Midbrain (tissue), 1 donor: ENCODE results near the gene PHETA1.
"Not testable (repeated sequence)": the region's sequence is repeated elsewhere in the genome, so short reads cannot be mapped to it uniquely, and the experiment has no call there.

Experiments
- DNase-seq: peaks from one replicate; lab custom pipeline; 2025; lab: John Stamatoyannopoulos, UW

Gene PHETA1

DNA sequence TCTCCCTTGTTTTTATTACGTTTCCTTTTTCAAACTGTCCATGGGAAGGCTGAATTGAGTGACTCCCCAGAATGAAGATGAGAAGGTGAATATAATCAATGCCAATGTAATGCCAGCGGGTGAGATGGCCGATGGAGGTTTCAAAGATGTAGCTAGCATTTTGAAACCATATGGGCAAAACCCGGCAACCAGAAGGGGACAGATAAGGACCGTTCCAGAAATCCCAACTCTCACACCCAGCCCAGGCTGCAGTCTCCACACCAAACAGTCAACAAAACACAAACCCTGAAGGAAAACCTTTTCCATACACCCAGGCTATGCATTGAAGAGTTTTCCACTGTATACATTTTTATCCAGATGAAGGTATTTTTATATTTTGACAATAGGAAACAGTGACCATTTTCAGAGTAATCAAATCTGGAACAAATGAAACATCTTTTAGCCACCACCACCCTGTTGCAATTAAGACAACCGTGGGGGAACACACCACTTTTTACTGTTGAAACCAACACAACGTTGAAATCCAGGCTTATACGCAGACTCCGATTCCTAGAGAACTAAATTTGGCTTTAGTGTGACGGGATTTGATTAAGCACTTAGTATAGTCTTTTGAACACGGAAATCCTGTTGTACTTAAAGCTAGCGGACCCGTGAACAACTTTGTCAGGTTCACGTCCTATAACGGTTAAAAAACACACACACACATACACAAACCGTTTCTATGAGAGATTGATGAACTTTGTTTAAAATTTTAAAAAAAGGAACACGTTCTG lies 19.0 kb downstream of the PHETA1 start:
- DNase-seq, result no peak

DNA sequence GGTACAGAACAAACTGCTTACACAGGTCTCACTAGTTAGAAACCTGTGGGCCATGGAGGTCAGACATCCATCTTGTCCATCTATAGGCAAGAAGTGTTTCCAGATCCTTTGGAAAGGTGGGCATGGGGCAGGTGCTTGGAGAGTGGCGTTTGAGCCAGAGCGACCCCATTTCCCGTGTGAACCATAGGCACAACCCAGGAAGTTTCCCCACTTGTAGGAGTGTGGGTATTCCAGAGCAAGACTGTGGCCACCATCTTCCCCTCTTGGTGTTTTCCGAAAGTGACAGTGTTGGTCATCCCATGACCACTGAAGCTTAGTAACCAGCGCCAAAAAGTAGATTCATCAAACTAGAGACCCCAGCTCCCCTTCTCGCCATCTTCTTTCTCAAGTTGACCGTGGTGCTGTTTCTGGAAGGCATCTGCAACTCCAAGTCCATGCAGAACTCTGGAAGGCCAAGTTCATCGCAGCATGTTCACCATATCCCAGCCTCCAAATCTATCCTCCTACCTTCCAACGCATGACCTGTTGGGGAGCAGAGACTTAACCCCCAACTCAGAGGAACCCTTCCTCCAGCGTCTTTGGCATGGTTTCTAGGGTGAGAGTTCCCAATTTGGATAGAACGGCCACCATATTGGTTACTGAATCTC lies 19.7 kb downstream of the PHETA1 start:
- no peak for DNase-seq

DNA sequence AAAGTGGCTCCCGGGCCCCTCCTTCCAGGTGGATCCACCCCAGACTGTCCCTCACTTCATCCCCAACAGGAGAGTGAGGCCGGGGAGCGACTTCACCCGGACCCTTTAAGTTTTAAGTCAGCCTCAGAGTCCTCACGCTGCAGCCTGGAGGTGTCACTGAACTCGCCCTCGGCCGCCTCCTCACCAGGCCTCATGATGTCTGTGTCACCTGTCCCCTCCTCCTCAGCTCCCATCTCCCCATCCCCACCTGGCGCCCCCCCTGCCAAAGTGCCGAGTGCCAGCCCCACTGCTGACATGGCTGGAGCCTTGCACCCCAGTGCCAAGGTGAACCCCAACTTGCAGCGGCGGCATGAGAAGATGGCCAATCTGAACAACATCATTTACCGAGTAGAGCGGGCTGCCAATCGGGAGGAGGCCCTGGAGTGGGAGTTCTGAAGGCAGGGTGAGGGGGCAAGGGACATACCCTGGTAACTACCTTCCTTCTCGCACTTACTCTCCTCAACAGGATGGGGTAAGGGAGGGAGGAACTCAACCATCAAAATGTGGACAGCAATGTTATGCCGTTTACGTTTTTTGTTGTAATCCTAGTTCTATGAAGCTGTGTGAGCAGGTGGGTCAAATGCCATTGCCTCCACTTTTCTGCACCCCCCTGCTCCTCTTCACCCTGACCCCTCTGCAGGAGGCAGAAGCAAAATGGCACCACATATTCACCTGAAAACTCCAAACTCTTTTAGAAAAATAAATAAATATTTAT lies 20.8 kb downstream of the PHETA1 start:
- DNase-seq, result no peak

DNA sequence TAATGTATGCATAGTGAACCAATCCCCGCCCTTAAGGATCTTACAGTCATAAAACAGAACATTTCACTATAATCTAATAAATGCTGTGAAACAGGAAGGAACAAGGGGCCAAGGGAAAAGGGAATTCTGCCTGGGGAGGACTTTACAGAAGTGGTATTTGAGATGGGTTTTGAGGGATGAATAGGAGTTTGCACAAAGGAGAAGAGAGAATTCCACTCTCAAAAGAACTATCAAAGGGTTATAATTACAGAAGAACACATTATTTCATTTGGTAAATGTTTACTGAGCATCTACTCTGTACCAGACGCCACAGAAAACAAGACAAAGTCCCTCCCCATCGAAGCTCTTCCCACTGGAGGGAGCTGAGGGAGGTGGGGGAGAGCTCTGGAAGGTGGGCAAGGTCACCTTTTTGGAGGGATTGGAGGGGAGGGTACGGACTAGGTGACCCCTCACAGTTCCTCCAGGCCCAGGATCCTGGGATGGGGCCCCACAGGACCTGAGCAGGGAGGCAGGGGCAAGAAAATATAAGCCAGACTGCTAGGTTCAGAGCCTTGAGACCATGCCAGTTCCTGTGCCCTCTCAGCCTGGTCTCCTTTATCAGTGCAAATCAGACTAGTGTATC lies 24.5 kb downstream of the PHETA1 start:
- no peak for DNase-seq

DNA sequence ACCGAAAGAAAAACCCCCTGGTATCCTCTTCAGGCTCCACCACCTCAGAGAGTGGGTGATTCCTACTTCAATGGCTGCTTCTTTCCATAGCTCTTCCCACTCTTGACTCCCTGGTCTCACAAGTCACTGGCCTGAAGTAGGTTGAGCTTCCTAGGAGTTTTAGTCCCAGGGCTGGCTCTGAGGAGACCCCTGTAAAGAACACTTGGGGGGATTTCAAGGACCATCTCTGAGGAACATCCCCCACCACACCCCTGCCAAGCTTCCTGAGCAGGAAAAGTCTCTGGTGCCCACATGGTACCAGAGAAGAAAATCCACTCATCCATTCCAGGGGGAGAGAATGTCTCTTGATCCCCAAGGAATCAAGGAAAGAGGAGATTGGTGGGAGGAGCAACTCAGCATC lies 25.7 kb downstream of the PHETA1 start:
- no peak for DNase-seq

DNA sequence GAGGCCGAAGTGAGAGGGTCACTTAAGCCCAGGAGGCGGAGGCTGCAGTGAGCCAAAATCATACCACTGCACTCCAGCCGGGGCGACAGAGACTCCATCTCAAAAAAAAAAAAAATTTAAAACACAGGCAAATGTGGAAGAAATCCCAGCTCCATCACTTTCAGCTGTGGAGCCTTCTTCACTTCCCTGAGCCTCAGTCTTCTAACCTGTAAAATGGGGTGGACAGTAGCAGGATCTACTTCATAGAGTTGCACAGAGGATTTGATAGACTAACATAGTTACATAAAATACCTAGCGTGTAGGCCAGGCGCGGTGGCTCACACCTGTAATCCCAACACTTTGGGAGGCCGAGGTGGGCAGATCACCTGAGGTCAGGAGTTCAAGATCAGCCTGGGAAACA lies 26.5 kb downstream of the PHETA1 start:
- no peak for DNase-seq

DNA sequence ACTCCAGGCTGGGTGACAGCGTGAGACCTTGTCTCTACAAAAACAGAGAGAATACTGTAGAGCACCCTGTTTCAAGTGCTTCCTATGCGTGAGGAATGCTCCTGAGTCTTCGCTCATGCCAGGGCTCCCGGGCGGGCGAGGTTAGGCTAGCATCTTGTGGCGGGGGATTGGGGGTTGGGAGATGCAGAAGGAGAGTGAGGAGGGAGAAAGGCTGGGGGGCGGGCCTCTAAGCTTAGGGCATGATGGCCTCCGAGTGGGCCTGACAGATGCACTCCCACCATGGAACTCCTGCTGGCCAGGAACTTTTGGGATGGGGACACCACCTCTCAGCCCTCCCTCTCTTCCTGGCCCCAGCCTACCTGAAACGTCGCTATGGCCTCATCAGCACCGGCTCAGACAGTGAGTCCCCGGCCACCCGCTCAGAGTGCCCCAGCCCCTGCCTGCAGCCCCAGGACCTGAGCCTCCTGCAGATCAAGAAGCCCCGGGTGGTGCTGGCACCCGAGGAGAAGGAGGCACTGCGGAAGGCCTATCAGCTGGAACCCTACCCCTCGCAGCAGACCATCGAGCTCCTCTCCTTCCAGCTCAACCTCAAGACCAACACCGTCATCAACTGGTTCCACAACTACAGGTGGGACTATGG lies 27.3 kb downstream of the PHETA1 start:
- no peak for DNase-seq

DNA sequence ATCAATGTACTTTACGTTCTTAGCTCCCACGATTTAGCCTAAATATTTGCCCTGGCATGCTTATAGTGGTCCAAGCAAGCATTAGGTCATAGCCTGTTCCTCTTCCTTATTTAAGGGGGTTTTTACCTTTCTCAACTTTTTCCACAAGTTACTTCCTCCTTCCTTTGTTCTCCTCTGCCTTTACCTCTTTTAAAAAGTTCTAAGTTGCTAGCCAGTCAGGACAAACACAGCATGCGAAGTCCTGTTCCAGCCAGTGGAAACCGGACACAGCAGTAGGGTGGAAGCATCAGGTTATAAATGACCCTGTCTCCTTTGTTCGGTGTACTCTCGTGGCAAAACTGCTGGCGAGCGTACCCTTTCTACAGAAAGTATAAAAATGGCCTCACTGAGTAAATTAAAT lies 28.2 kb downstream of the PHETA1 start:
- DNase-seq, result not testable (repeated sequence)

DNA sequence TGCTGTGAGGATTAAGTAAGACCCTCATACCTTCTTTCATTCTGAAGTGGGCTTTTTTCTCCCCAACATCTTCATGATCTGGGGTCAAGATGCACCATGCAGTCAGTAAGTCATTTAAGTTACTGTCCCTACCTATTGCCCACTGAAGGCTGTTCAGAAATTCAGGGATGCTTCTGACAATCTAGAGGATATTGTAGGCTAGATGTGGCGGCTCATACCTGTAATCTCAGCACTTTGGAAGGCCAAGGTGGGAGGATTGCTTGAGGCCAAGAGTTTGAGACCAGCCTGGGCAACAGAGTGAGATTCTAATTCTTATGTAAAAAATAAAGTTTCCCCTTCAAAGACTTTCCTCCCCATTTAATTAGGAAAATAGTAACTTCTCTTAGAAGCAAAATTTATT lies 28.7 kb downstream of the PHETA1 start:
- DNase-seq, result no peak

DNA sequence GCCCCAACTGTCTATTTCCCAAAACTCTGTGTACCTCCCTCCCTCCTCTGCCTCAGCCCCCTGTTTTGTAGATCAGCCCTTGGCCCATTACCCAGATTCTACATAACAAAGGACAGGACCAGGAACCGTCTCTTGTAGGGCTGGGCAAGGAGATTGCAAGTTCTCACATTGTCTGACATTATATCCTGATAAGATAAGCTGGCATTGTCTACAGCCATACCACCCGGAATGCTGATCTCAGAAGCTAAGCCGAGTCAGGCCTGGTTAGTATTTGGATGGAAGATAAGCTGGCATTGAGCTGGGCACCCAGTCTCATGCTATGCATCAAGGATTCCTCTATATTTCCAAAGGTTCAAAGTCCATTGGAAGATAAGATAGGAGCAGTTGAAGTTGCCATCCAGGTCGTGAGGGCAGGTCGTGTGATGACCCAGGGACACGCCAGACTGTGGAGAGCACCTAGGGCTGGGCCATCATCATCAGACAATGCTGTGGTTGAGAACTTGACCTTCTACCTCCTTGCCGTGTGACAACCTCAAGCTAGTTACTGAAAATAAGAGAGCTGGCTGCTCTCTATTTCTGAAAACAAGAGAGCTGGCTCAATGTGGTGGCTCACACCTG lies 29.5 kb downstream of the PHETA1 start:
- DNase-seq, result no peak

DNA sequence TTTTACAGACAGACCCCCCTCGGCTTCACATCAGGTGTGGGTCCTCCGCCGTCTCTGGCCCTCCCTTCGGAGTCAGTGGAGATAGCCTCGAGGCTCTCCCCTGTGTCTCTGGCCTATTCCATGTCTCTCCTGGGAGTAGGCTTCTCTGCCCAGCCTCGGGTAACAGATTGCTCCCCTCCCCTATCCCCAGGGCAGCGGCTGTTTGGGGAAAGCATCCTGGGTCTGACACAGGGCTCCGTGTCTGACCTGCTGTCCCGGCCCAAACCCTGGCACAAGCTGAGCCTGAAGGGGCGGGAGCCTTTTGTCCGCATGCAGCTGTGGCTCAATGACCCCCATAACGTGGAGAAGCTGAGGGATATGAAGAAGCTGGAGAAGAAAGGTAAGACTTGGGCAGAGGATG lies 30.8 kb downstream of the PHETA1 start:
- no peak for DNase-seq

DNA sequence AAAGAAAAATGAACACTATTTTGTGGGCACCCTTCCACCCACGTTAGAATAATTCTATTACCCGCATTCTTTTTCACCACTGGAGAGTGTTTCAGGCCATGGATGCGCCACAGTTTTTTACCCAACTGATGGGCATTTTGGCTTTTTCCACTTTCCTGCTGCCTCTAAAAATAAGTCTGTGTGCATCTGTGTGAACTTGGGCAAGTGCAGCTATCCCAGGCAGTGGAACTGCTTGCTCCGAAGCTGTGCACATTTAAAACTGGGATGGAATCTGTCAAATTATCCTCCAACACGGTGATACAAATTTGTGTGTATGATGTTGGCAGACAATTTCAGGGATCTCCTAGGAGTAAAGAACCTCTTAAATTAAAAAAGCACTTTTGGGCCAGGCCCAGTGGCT lies 31.5 kb downstream of the PHETA1 start:
- no peak for DNase-seq

DNA sequence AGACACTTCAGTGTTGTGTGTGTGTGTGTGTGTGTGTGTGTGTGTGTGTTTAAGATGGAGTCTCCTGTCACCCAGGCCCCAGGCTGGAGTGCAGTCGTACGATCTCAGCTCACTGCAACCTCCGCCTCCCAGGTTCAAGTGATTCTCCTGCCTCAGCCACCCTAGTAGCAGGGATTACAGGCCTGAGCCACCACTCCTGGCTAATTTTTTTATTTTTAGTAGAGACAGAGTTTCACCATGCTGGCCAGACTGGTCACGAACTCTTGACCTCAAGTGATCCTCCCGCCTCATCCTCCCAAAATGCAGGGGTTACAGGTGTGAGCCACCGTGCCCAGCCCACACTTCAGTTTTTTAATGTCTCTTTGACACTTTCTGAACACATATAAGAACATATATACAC lies 32.5 kb downstream of the PHETA1 start:
- DNase-seq, result not testable (repeated sequence)

DNA sequence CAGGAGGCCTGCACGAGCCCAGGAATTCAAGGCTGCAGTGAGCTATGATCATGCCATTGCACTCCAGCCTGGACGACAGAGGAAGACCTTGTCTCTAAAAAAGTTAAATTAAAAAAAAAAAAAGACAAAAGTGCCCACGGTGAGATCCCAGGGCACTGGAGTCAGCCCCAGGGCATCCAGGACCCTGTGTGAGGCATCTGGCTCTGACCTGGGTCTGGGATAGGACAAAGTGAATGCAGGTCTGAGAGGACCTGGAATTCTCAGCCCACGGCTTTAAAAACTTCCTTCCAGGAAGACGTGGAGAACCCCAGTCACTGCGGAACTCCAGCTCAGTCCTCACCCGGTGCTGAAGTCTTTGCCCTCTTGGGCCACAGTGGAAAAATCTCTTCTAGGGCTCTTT lies 33.1 kb downstream of the PHETA1 start:
- DNase-seq, result no peak

DNA sequence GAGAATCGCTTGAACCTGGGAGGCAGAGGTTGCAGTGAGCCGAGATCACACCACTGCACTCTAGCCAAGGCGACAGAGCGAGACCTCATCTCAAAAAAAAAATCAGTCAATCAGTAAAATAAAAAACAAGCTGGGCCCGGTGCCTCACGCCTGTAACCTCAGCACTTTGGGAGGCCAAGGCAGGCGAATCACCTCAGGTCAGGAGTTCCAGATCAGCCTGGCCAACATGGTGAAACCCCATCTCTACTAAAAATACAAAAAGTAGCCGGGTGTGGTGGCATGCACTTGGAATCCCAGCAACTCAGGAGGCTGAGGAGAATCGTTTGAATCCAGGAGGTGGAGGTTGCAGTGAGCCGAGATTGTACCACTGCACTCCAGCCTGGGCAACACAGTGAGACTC lies 33.6 kb downstream of the PHETA1 start:
- not testable (repeated sequence) for DNase-seq

DNA sequence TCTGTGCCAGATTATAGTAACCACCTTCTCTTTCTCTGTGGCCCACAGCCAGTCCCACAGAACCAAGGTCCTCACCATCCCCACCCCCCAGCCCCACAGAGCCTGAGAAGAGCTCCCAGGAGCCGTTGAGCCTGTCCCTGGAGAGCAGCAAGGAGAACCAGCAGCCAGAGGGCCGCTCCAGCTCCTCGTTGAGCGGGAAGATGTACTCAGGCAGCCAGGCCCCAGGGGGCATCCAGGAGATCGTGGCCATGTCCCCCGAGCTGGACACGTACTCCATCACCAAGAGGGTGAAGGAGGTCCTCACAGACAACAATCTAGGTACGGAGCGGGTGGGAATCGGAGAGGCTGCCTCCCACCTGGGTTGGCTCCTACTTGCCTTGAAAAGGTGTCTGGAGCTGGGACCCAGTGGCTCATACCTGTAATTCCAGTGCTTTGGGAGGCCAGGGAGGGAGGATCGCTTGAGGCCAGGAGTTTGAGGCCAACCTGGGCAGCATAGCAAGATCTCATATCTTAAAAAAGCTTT lies 34.4 kb downstream of the PHETA1 start:
- no peak for DNase-seq

DNA sequence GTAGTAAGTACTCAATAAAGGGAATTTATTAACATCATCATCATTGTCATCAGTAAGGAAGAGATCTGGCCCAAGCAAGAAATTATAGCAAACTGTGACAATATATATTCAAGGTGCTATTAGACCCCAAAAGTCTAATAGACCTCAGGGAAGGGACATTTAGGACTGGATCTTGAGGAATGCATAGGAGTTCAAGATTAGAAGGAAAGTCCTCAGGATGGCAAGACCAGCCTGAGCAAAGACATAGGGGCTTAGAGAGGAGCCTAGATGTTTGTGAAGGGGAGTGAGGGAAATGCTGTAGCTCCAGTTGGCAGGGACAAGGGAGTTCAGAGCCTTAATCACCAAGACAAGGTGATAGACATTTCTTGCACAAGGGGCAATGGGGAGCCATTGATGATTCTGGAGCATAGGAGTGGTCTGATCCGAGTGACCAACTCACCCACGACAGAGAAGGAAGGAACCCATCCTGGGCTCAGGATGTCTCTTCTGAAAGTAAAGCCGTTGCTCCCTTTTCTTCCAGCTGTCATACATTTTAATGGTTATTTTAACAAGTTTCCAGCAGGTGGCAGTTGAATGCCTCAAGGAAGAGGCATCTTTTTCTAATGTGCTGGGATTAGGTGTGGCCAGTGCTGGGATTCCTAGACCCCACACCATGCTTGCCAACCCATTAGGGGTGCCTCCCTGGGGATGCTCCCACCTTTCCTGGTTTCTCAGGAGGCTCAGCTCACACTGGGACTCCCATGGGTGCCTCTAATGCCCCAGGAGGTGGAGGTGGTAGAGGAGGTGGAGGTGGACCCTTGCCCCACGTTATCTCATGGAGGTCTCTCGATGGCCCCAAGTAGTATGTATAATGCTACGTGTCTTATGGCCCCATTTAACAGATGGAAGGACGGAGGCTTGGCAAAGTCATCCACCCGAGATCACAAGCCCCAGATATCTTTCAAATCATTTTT lies 37.8 kb downstream of the PHETA1 start:
- no peak for DNase-seq

DNA sequence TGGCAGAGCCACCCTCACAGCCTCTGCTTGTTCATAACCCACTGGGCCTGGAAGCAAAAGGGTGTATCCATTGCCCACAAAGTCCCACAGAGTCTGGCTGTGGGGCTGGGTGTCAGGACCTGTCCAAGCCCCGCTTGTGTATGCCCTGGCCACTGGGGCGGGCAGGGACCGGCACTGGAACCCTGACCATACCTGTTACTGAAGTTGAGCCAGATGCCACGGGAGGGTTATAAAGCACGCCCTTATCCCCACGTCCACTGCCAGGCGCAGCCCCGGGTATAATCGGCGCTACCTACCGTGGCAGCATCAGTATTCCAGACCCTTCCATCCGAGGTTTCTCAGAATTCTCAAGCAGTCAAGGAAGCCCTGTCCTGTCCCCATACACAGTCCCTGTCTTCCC lies 40.8 kb downstream of the PHETA1 start:
- no peak for DNase-seq

DNA sequence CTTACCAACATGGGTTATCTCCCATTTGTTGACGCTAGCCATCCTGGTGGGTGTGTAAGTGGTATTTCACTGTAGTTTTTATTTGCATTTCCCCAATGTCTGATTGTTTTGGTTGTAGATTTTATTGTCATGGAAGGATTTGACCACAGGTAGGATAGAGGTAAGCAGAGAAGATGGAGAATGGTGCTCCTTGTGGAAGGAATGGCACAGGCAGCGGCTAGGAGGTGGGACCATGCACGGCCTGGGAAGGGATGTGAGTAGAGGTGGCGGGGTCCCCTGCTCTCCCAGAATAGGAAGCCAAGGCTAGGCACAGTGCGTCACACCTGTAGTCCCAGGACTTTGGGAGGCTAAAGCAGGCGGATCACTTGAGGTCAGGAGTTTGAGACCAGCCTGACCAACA lies 41.4 kb downstream of the PHETA1 start:
- no peak for DNase-seq
